ENCODE data around the gene PBRM1.
A peak's percentile ranks its signal among the peaks of the same experiment; 100 is the strongest.

The PBRM1 gene

DNA sequence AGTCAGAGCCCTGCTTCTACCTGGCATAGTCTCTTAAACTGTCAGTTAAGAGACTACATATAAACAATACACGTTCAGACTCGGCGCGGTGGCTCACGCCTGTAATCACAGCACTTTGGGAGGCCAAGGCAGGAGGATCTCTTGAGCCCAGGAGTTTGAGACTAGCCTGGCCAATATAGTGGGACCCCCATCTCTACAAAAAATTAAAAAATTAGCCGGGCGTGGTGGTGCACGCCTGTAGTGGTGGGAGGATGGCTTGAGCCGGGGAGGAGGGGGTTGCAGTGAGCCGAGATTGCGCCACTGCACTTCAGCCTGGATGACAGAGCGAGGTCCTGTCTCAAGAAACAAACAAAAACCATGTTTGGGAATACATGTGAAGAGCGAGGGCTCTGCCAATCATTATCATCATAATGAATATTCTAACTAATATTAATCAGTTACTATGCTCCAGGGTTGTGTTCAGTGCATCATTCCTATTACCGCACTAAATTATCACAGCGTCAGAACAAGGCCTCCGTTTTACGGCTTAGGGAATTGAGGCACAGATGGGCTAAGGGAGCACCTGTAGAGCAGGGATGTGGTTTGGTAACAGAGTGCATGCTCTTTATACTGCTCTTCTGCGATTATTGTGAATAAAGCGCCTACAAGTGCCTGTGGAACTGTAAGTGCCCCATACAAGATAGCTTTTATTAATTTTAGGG, 150.2 kb downstream of the PBRM1 start:
- Histone ChIP-seq H3K4me1 (ENCODE audit: control insufficient read depth, insufficient read depth, low read length, unreplicated experiment) (peaks cover 58% of the 10 kb centered on the region), H3K36me3 (ENCODE audit: insufficient read depth, low read length) (0 out of 2 replicates have a peak, but pooled peaks cover 6% of the 10 kb centered on the region), H3K27ac (ENCODE audit: low read depth, low read length) (no peak overlapping the region), H3K79me2 (ENCODE audit: control insufficient read depth, insufficient read depth, low read length, unreplicated experiment) (peaks cover 68% of the 10 kb centered on the region), H2AFZ (ENCODE audit: low read length, unreplicated experiment) (no peak overlapping the region), H3K27me3 (ENCODE audit: insufficient read depth, low read length) (no peaks in the 10 kb centered on the region), H3K4me3 (ENCODE audit: low read depth, low read length) (peak overlapping the region; percentile 88)

GRCh38 chr3:52534281-52535183, 151.2 kb downstream of the PBRM1 start:
- Histone ChIP-seq H3K27ac (ENCODE audit: low read depth, low read length) (peak overlapping the region; percentile 44; the same call in 1 of the 2 replicates), H2AFZ (ENCODE audit: low read length, unreplicated experiment) (peak overlapping the region; percentile 73)

DNA sequence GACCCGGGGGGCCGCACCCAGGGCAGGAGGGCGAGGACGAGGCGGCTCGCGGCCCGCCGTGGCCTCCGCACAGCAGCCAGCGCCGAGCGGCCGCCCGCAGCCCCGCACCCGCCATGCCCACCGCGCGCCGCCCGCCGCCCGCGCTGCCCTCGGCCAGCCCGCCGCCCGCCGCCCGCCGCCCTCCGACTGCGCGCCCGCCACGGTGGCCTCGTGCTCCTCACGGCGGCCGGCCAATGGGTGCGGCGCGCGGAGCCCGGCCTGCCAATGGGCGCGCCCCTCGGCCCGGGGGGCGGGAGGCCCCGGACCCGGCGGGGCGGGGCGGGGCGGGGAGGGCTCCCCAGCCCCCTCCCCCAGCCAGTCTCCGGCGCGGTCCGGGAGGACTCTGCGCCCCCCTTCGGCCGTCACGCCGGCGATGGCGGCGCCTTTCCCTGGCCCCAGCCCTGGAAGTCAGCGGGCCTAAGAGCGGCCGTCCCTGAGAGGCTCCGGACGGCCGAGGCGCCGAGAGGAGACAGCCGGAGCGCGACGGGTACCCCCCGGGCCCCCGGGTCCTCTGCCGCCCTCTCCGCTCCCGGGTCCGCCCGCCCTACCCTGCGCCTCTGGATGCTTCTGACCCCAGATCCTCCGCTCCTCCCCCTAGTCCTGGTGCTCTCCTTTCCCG, 152.0 kb downstream of the PBRM1 start, which contains the start of gene NT5DC2:
Gene NT5DC2 (minus strand): TSS at position 235 of the 658 bp plus-strand sequence. CDS start 120 bp downstream, at position 115.
- H3K79me2 ChIP-seq (ENCODE audit: control insufficient read depth, insufficient read depth, low read length, unreplicated experiment), result peaks cover 68% of the 10 kb centered on the region
- no peaks in the 10 kb centered on the region for H3K27me3 ChIP-seq (ENCODE audit: insufficient read depth, low read length)
- peak within 1 kb of the TSS; percentile 88 for H3K4me3 ChIP-seq (ENCODE audit: low read depth, low read length)
- H3K36me3 ChIP-seq (ENCODE audit: insufficient read depth, low read length), result no peaks in the 10 kb centered on the region; the same call in 1 of the 2 replicates
- peaks cover 51% of the 10 kb centered on the region for H3K4me1 ChIP-seq (ENCODE audit: control insufficient read depth, insufficient read depth, low read length, unreplicated experiment)
- peak within 1 kb of the TSS; percentile 44; the same call in 1 of the 2 replicates for H3K27ac ChIP-seq (ENCODE audit: low read depth, low read length)
- peak within 1 kb of the TSS; percentile 79 for H2AFZ ChIP-seq (ENCODE audit: low read length, unreplicated experiment)

More at GRCh38 chr3:52534281-52535183, 151.2 kb downstream of the PBRM1 start:
- Histone ChIP-seq H3K79me2 (ENCODE audit: control insufficient read depth, insufficient read depth, low read length, unreplicated experiment) (peaks cover 69% of the 10 kb centered on the region), H3K36me3 (ENCODE audit: insufficient read depth, low read length) (no peaks in the 10 kb centered on the region), H3K4me1 (ENCODE audit: control insufficient read depth, insufficient read depth, low read length, unreplicated experiment) (peaks cover 59% of the 10 kb centered on the region), H3K27me3 (ENCODE audit: insufficient read depth, low read length) (no peaks in the 10 kb centered on the region), H3K4me3 (ENCODE audit: low read depth, low read length) (peak overlapping the region; percentile 88)

DNA sequence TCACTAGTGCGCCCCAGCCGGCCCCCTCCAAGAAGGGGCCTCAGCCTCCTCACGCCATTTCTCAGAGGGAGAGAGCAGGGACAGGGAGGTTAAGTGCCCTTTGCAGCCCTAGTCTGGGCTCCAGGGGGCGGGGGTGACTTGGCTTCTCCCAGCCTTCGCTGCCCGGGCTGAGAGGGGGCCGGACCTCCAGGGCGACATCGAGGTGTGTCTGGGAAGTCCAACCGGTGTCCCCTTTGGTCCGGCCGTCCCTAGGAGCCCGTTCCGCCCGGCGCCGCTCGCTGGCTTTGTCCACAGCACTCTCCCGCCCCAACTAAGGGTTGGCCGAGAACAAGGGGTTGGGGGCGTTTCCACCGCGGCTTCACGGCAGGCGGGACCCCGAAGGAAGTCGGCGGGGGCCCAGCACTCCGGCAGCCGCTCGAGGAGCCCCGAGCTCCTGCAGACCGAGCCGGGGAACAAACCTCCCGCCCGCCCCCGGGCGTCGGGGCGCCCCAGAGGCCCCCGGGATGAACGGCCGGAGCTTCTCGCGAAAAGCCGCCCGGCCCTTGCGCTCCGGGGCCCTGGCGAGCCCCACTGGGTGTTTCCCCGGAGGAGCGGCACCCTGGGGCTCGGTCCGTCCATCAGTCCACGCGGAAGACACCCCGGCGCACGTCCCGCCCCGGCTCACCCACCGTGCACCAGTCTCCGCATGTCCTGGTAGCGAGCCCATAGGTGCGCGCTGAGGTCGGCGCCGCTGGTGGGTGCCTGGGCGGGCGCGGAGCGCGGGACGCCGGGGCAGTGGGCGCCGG, 152.7 kb downstream of the PBRM1 start:
- peak overlapping the region; percentile 83 for H3K4me3 ChIP-seq (ENCODE audit: low read depth, low read length)
- H3K79me2 ChIP-seq (ENCODE audit: control insufficient read depth, insufficient read depth, low read length, unreplicated experiment), result peaks cover 61% of the 10 kb centered on the region
- H3K4me1 ChIP-seq (ENCODE audit: control insufficient read depth, insufficient read depth, low read length, unreplicated experiment), result peaks cover 46% of the 10 kb centered on the region
- H3K27me3 ChIP-seq (ENCODE audit: insufficient read depth, low read length), result no peaks in the 10 kb centered on the region
- H2AFZ ChIP-seq (ENCODE audit: low read length, unreplicated experiment), result peak overlapping the region; percentile 79
- no peak overlapping the region for H3K27ac ChIP-seq (ENCODE audit: low read depth, low read length)
- H3K36me3 ChIP-seq (ENCODE audit: insufficient read depth, low read length), result peaks cover 2% of the 10 kb centered on the region; the same call in 1 of the 2 replicates

DNA sequence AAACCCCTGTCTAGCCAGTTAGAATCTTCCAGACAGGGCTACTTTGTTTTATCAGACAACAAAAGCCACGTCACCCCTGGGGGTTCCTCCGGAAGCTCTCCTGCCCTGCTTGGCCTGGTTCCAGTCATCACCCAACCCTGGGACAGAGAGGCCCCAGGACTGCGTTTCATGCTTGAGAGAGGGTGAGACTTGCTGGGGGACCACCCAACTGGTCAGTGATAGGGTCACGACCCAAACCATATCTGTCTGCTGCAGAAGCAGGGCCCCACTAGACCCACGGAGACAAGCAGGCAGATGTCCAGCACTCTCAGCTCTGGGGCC, 153.2 kb downstream of the PBRM1 start:
- Histone ChIP-seq H3K79me2 (ENCODE audit: control insufficient read depth, insufficient read depth, low read length, unreplicated experiment) (peaks cover 56% of the 10 kb centered on the region), H3K27me3 (ENCODE audit: insufficient read depth, low read length) (no peaks in the 10 kb centered on the region), H3K36me3 (ENCODE audit: insufficient read depth, low read length) (peaks cover 5% of the 10 kb centered on the region; the same call in 1 of the 2 replicates), H3K27ac (ENCODE audit: low read depth, low read length) (no peak overlapping the region), H3K4me1 (ENCODE audit: control insufficient read depth, insufficient read depth, low read length, unreplicated experiment) (peaks cover 41% of the 10 kb centered on the region), H2AFZ (ENCODE audit: low read length, unreplicated experiment) (no peak overlapping the region), H3K4me3 (ENCODE audit: low read depth, low read length) (peak overlapping the region; percentile 83)

GRCh38 chr3:52531860-52532516, 153.7 kb downstream of the PBRM1 start:
- Histone ChIP-seq H3K27me3 (ENCODE audit: insufficient read depth, low read length) (no peaks in the 10 kb centered on the region), H3K27ac (ENCODE audit: low read depth, low read length) (0 out of 2 replicates have a peak overlapping the region, but pooled peaks have one; percentile 21), H3K36me3 (ENCODE audit: insufficient read depth, low read length) (peaks cover 5% of the 10 kb centered on the region; the same call in 1 of the 2 replicates), H3K79me2 (ENCODE audit: control insufficient read depth, insufficient read depth, low read length, unreplicated experiment) (peaks cover 51% of the 10 kb centered on the region), H3K4me1 (ENCODE audit: control insufficient read depth, insufficient read depth, low read length, unreplicated experiment) (peaks cover 44% of the 10 kb centered on the region), H2AFZ (ENCODE audit: low read length, unreplicated experiment) (no peak overlapping the region), H3K4me3 (ENCODE audit: low read depth, low read length) (peak overlapping the region; percentile 83)

DNA sequence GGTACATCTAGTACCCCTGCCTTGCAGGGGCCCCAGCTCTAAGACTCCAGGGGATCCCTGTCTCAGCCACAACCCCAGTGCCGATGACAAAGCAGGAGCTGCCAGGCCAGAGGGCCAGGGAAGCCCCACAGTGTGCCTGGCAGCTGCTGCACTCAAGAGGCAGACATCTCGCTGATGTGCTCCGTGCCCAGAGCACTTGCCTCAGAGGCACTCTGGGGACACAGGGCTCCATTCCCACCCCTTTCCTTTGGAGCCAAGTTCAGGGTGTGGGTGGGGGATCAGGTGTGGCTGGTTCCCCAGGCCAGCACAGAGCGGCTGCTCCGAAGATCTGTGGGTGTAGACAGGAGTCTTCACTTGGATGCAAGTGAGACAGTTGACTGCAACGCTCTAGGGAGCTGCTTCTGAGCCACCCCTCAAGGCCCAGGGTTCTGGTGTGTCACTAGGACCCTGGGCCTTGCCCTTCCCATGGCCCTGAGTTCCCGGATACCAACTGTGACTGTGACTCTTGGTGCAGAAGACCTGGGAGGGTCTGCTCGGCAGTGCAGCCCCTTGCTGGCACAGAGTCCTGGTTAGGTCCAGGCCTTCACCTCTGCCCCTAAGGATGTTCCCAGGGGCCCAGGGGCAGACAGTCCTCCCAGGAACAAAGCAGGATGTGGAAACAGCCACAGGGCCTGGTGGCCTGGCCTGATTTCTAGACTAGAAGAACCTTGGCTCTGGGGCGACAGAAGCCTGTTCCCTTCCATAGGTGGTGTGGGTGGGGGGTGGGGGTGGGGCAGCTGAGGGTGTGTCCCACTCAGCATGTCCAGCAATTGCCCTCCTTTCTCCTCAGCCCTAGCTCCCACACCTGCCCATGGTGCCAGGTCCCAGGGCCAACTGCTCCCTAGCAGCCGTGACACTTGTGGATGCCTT, 154.5 kb downstream of the PBRM1 start:
- Histone ChIP-seq H3K27ac (ENCODE audit: low read depth, low read length) (no peak overlapping the region), H3K4me1 (ENCODE audit: control insufficient read depth, insufficient read depth, low read length, unreplicated experiment) (peaks cover 47% of the 10 kb centered on the region), H3K36me3 (ENCODE audit: insufficient read depth, low read length) (peaks cover 5% of the 10 kb centered on the region; the same call in 1 of the 2 replicates), H3K27me3 (ENCODE audit: insufficient read depth, low read length) (no peaks in the 10 kb centered on the region), H3K4me3 (ENCODE audit: low read depth, low read length) (peak overlapping the region; percentile 83; the same call in 1 of the 2 replicates), H2AFZ (ENCODE audit: low read length, unreplicated experiment) (no peak overlapping the region), H3K79me2 (ENCODE audit: control insufficient read depth, insufficient read depth, low read length, unreplicated experiment) (peaks cover 47% of the 10 kb centered on the region)

- H3K27ac ChIP-seq (ENCODE audit: low read depth, low read length), result no peak overlapping the region
- no peaks in the 10 kb centered on the region for H3K27me3 ChIP-seq (ENCODE audit: insufficient read depth, low read length)
- peaks cover 36% of the 10 kb centered on the region for H3K4me1 ChIP-seq (ENCODE audit: control insufficient read depth, insufficient read depth, low read length, unreplicated experiment)
- peaks cover 5% of the 10 kb centered on the region; the same call in 1 of the 2 replicates for H3K36me3 ChIP-seq (ENCODE audit: insufficient read depth, low read length)
- no peak overlapping the region for H3K4me3 ChIP-seq (ENCODE audit: low read depth, low read length)
- H3K79me2 ChIP-seq (ENCODE audit: control insufficient read depth, insufficient read depth, low read length, unreplicated experiment), result peaks cover 42% of the 10 kb centered on the region
- H2AFZ ChIP-seq (ENCODE audit: low read length, unreplicated experiment), result no peak overlapping the region
Measured at GRCh38 chr3:52529376-52530333, 156.1 kb downstream of the PBRM1 start.
